GM13977 (cell line): ENCODE results near the gene MICOS13.

Experiments used
- DNase-seq: peaks from one replicate; pipeline ENCODE4 v3.0.0; 2012; ENCODE audit warnings: low spot score
- in situ Hi-C: fragments of 300-500 bp; cut with MboI; formaldehyde crosslinking; loops from one replicate; pipeline ENCODE4 v1.12.0; 2022; ENCODE audit warnings: low sequenced_read_pairs, low pct_unique_long_range_greater_than_20kb, mixed read lengths, inconsistent platforms; ENCODE audit not compliant: unreplicated experiment
- TF ChIP-seq, protein P1 (sequence below): IDR thresholded peaks from 2 replicates; pipeline ENCODE4 v1.5.1; 2012; ENCODE audit warnings: mild to moderate bottlenecking, control low read depth; ENCODE audit not compliant: insufficient read depth; ENCODE audit errors: extremely low read depth, missing control alignments

Gene MICOS13

DNA sequence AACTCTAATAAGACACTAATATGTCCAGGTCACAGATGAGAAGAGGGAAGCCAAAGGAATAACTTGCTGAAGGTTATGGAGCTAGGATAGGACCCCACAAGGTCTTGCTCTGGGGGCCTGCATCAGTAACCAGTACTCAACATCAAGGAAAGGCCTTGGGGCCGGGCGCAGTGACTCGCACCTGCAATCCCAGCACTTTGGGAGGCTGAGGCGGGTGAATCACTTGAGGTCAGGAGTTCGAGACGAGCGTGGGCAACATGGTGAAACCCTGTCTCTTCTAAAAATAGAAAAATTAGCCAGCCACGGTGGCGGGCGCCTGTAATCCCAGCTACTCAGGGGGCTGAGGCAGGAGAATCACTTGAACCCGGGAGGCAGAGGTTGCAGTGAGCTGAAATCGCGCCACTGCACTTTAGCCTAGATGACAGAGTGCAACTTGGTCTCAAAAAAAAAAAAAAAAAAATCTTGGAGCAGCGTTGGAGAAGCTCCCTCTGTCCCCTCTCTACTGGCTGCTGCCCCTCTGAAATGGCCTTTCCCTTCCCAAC lies 37.8 kb upstream of the MICOS13 start:
- DNase-seq = no peak
- TF ChIP-seq, protein P1, sequence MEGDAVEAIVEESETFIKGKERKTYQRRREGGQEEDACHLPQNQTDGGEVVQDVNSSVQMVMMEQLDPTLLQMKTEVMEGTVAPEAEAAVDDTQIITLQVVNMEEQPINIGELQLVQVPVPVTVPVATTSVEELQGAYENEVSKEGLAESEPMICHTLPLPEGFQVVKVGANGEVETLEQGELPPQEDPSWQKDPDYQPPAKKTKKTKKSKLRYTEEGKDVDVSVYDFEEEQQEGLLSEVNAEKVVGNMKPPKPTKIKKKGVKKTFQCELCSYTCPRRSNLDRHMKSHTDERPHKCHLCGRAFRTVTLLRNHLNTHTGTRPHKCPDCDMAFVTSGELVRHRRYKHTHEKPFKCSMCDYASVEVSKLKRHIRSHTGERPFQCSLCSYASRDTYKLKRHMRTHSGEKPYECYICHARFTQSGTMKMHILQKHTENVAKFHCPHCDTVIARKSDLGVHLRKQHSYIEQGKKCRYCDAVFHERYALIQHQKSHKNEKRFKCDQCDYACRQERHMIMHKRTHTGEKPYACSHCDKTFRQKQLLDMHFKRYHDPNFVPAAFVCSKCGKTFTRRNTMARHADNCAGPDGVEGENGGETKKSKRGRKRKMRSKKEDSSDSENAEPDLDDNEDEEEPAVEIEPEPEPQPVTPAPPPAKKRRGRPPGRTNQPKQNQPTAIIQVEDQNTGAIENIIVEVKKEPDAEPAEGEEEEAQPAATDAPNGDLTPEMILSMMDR = no peak

DNA sequence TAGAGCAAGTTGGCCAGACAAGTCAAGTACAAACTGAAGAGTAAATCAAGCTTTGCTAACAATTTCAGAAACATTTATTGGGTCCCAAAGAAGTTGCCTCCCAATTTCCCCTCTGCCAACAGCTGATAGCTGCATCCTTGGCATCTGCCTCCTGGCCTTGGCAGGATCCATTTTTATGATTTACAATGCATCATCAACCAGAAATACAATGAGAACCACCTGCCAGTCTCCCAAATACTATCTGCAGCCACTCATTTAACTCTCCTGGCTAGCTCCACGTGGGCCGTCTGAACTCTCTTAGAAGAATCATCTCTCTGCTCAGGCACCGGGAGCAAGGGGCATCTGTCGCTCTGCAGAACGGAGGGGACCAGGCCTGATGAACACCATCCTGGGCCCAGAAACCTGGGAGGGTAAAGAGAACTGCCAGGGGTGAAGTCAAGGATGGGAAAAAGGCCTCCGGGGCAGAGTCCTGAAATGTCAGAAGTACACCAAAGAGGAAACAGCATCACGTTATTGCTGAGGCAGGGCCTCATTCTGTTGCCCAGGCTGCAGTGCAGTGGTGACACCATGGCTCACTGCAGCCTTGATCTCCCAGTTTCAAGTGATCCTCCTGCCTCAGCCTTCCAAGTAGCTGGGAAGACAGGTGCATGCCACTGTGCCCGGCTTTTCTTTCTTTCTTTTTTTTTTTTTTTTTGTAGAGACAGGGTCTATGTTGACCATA lies 37.1 kb upstream of the MICOS13 start:
- TF ChIP-seq, protein P1 = no peak
- in situ Hi-C loops = no loop called here
- DNase-seq = no peak

More for the DNA sequence above, 37.8 kb upstream of the MICOS13 start:
- in situ Hi-C loops = no loop called here

DNA sequence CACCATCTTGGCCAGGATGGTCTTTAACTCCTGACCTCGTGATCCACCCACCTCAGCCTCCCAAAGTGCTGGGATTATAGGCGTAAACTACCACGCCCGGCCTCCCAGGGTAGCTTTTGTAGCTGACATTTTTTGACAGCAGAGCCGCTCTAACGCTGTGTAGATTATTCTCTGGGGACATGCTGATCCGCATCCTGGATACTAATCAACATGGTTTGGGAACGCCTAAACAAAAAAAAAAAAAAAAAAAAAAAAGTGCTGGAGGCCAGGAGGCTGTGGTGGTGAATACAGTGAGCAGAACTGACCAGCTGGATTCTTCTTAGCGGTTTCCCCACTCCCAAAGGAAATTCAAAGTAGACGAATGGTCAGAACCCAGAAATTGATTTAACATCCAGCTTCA lies 34.5 kb upstream of the MICOS13 start:
- TF ChIP-seq, protein P1 = no peak
- in situ Hi-C loops = no loop called here
- no peak for DNase-seq

DNA sequence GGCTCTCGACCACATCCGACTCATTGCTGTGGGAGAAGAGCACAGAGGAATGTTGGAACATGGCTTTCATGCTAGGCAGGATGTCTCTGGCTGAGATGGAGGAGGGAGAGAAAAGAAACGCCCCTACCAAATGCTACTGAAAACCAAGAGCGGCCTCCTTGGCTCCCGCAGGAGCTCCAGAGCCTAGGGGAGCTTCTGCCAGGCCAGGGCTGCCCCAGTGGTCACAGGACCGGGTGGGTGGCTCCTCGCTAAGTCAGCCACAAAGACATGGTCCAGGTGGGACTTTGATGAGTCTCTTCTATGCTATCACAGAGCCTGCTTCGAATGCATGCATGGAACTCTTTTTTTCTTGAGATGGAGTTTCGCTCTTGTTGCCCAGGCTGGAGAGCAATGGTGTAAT lies 32.9 kb upstream of the MICOS13 start:
- DNase-seq = no peak
- in situ Hi-C loops = no loop called here

DNA sequence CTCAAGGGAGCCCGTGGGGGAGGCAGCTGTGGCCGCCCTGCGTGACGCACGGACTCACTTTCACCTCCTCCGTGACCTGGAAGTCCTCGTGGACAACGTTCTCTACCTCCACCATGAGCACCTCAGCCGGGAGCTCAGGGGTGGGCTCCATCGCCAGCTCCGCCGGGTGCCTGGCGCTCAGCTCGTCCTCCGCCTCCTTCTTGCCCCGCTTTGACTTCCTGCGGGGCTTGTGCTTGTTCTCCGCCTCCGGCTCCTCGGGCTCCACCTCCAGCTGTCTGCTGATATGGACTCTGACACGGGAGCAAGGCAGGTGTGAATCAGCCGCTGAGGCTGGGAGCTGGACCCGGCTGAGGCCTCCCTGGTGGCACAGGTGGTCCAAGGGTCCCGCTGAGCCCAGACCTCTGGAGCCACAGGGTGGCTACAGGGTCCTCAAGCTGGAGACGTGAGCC lies 31.4 kb upstream of the MICOS13 start:
- no peak for DNase-seq
- TF ChIP-seq, protein P1 = no peak
- in situ Hi-C loops = no loop called here

More for the DNA sequence above, 32.9 kb upstream of the MICOS13 start:
- TF ChIP-seq, protein P1 = no peak

DNA sequence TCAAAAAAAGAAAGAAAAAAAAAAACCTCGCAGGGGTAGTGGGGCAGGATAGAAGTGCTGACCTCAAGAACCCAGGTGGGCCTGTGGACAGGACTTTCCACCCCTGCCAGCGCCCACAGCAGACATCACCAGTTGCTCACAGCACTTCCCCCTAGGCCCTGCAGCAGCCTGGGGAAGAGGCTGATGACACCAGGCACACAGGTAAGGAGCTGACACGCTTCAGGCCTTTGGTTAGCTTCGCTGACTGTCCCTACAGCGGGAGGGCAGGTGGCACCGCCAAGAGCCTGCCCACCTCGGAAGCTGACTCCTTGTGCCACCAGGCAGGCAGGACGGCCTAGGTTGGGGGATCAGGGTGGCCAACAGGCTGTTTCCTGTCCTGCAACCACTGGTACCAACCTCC lies 30.7 kb upstream of the MICOS13 start:
- in situ Hi-C loops = no loop called here
- TF ChIP-seq, protein P1 = no peak
- no peak for DNase-seq
